Measurements from ENCODE around the gene SHC3. TPM values are rescaled to one million over a fixed set of nuclear protein-coding genes. Genes with fewer than 3 reads are reported as not detected.

The SHC3 gene
- total RNA-seq, 1 donor, result 26.5 TPM

- no peak overlapping the region for H3K4me3 ChIP-seq (ENCODE audit: low read depth, low read length)
- DNase-seq (ENCODE audit: low read depth), result peak; percentile 64
- no peak for TF ChIP-seq CTCF (IDR thresholded peaks at IDR 0.05; ENCODE audit: insufficient read depth, low read length)
Measured at GRCh38 chr9:89149726-89150125, 28.9 kb downstream of the SHC3 start.

GRCh38 chr9:89145097-89145496 is 33.5 kb downstream of the SHC3 start:
- DNase-seq (ENCODE audit: low read depth), result peak; percentile 46
- H3K4me3 ChIP-seq (ENCODE audit: low read depth, low read length), result no peak overlapping the region
- no peak for TF ChIP-seq CTCF (IDR thresholded peaks at IDR 0.05; ENCODE audit: insufficient read depth, low read length)

- no peak for TF ChIP-seq CTCF (IDR thresholded peaks at IDR 0.05; ENCODE audit: insufficient read depth, low read length)
- DNase-seq (ENCODE audit: low read depth), result no peak
- no peak overlapping the region for H3K4me3 ChIP-seq (ENCODE audit: low read depth, low read length)
Measured at GRCh38 chr9:89144238-89144637, 34.4 kb downstream of the SHC3 start.

- no peak overlapping the region for H3K4me3 ChIP-seq (ENCODE audit: low read depth, low read length)
- no peak for TF ChIP-seq CTCF (IDR thresholded peaks at IDR 0.05; ENCODE audit: insufficient read depth, low read length)
- DNase-seq (ENCODE audit: low read depth), result no peak
Measured at GRCh38 chr9:89143266-89143665, 35.4 kb downstream of the SHC3 start.

- H3K4me3 ChIP-seq (ENCODE audit: low read depth, low read length), result no peak overlapping the region
- TF ChIP-seq CTCF (IDR thresholded peaks at IDR 0.05; ENCODE audit: insufficient read depth, low read length), result no peak
- peak; percentile 84 for DNase-seq (ENCODE audit: low read depth)
Measured at GRCh38 chr9:89139455-89139854, 39.2 kb downstream of the SHC3 start.

- DNase-seq (ENCODE audit: low read depth), result peak; percentile 88
- H3K4me3 ChIP-seq (ENCODE audit: low read depth, low read length), result no peak overlapping the region
- TF ChIP-seq CTCF (IDR thresholded peaks at IDR 0.05; ENCODE audit: insufficient read depth, low read length), result no peak
Measured at GRCh38 chr9:89138463-89139390, 39.9 kb downstream of the SHC3 start.

All from fibroblast of the aortic adventitia (primary cell).